Tibial nerve (tissue), 4 donors: Measurements from ENCODE around the gene PIP5K1C. TPM values are rescaled to one million over a fixed set of nuclear protein-coding genes. Genes with fewer than 3 reads are reported as not detected.
A peak's percentile ranks its signal among the peaks of the same experiment; 100 is the strongest.
"Not testable (repeated sequence)": the region's sequence is repeated elsewhere in the genome, so short reads cannot be mapped to it uniquely, and the experiment has no call there.

Experiments used
- DNase-seq, 2 donors: peaks; one replicate each; pipeline ENCODE4 v3.0.0-alpha.2; 2019; ENCODE audit warnings: low spot score in 2 of 2
- H3K27ac ChIP-seq, 4 donors: fragments of 200-600 bp; sonication (generic) in 3 of 4; one replicate each; pipeline ENCODE4 v1.5.1; 2017 to 2019; ENCODE audit warnings: mild to moderate bottlenecking in 1 of 4
- H3K27me3 ChIP-seq, 2 donors: fragments of 200-600 bp; sonication (generic) in 1 of 2; one replicate each; pipeline versions ENCODE4 v1.5.1 to v1.6.0; 2017 to 2019
- H3K36me3 ChIP-seq, 3 donors: fragments of 200-600 bp; sonication (generic); one replicate each; pipeline ENCODE4 v1.5.1; 2018 to 2019
- H3K4me1 ChIP-seq, 4 donors: fragments of 200-600 bp; sonication (generic) in 3 of 4; one replicate each; pipeline ENCODE4 v1.5.1; 2017 to 2019
- H3K4me3 ChIP-seq, 4 donors: fragments of 200-600 bp; sonication (generic) in 3 of 4; one replicate each; pipeline ENCODE4 v1.5.1; 2017 to 2019; ENCODE audit warnings: mild to moderate bottlenecking in 1 of 4, moderate library complexity in 1 of 4
- H3K9me3 ChIP-seq, 4 donors: fragments of 200-600 bp; sonication (generic) in 3 of 4; one replicate each; pipeline ENCODE4 v1.5.1; 2017 to 2019
- CTCF ChIP-seq, 5 experiments: fragments of 200-600 bp in 3 of 5; fragments of 450-650 bp in 2 of 5; sonication (generic) in 3 of 5; IDR thresholded peaks; one replicate each; pipeline ENCODE4 v1.5.1; 2016 to 2019; ENCODE audit warnings: antibody characterized with exemption in 5 of 5, mild to moderate bottlenecking in 3 of 5, moderate library complexity in 2 of 5
- EP300 ChIP-seq, 2 donors: sonication (generic); formaldehyde crosslinking; IDR thresholded peaks; one replicate each; pipeline ENCODE4 v1.6.1; 2017; ENCODE audit warnings: antibody characterized with exemption in 2 of 2, mild to moderate bottlenecking in 1 of 2
- POLR2A ChIP-seq, 2 donors: fragments of 450-650 bp; IDR thresholded peaks; one replicate each; pipeline ENCODE4 v1.6.1; 2017; ENCODE audit warnings: antibody characterized with exemption in 2 of 2, mild to moderate bottlenecking in 2 of 2, moderate library complexity in 2 of 2
- WGBS, 2 donors: methylation state at CpG; one replicate each; pipeline ENCODE4 v1.1.5; 2018; 5-methylcytosine and 5-hydroxymethylcytosine counted together
- total RNA-seq, 4 donors: library from RNA; depleted of rRNA; stranded (reverse); fragments of >200 nt; gene quantifications; one replicate each; pipeline ENCODE4 v1.1.0, GENCODE V29; 2016

PIP5K1C gene
- total RNA-seq, 4 donors from 2014 or later = 23.0 to 37.2 (median 24.9) TPM

- H3K4me1 ChIP-seq = peaks cover 5 to 63% (median 42%) of the 10 kb centered on the region in 4 donors
- H3K36me3 ChIP-seq = peaks cover 0 to 34% (median 8%) of the 10 kb centered on the region in 3 donors
- H3K9me3 ChIP-seq = no peaks in the 10 kb centered on the region
- H3K27ac ChIP-seq = peak overlapping the region; percentile 90 to 99 (median 93)
- 85 to 87% methylated on average over 11 to 17 of the region's 17 CpGs for WGBS, 2 donors
- H3K27me3 ChIP-seq = no peaks in the 10 kb centered on the region
- TF ChIP-seq CTCF (IDR thresholded peaks at IDR 0.05) = no peak
- DNase-seq = no peak
- no peak overlapping the region for H3K4me3 ChIP-seq
Measured at GRCh38 chr19:3667766-3668165, 32.5 kb downstream of the PIP5K1C start.

GRCh38 chr19:3667037-3667638 is 33.1 kb downstream of the PIP5K1C start:
- H3K27ac ChIP-seq = peak overlapping the region in 2 of 4 donors; percentile 93 to 99
- peaks cover 0 to 40% (median 8%) of the 10 kb centered on the region in 3 donors for H3K36me3 ChIP-seq

GRCh38 chr19:3666545-3666856 is 33.8 kb downstream of the PIP5K1C start:
- Histone ChIP-seq H3K36me3 (peaks cover 0 to 46% (median 14%) of the 10 kb centered on the region in 3 donors), H3K4me1 (peaks cover 5 to 52% (median 33%) of the 10 kb centered on the region in 4 donors)
- H3K27me3 ChIP-seq = not testable (repeated sequence)

More at GRCh38 chr19:3667037-3667638, 33.1 kb downstream of the PIP5K1C start:
- Histone ChIP-seq H3K4me1 (peaks cover 5 to 59% (median 39%) of the 10 kb centered on the region in 4 donors), H3K27me3 (no peaks in the 10 kb centered on the region), H3K4me3 (no peak overlapping the region), H3K9me3 (no peaks in the 10 kb centered on the region)
- 81 to 89% methylated on average over 10 to 18 of the region's 18 CpGs for WGBS, 2 donors
- TF ChIP-seq EP300 (IDR thresholded peaks at IDR 0.05) (no peak), POLR2A (IDR thresholded peaks at IDR 0.05) (no peak), CTCF (IDR thresholded peaks at IDR 0.05) (no peak)
- no peak for DNase-seq

GRCh38 chr19:3665681-3666544 is 34.4 kb downstream of the PIP5K1C start:
- peaks cover 5 to 46% (median 27%) of the 10 kb centered on the region in 4 donors for H3K4me1 ChIP-seq
- no peak overlapping the region for H3K4me3 ChIP-seq
- peaks cover 0 to 52% (median 20%) of the 10 kb centered on the region in 3 donors for H3K36me3 ChIP-seq
- no peaks in the 10 kb centered on the region for H3K27me3 ChIP-seq
- 36% methylated on average over 33 to 37 of the region's 40 CpGs for WGBS, 2 donors
- DNase-seq = peak; percentile 42 to 75
- no peaks in the 10 kb centered on the region for H3K9me3 ChIP-seq
- TF ChIP-seq POLR2A (IDR thresholded peaks at IDR 0.05) = no peak
- TF ChIP-seq EP300 (IDR thresholded peaks at IDR 0.05) = peak in 1 of 2 donors; percentile 25
- peak; percentile 91 to 99 (median 95) for TF ChIP-seq CTCF (IDR thresholded peaks at IDR 0.05)
- peak overlapping the region in 2 of 4 donors; percentile 38 to 64 for H3K27ac ChIP-seq

More at GRCh38 chr19:3666545-3666856, 33.8 kb downstream of the PIP5K1C start:
- not testable (repeated sequence) for H3K27ac ChIP-seq, DNase-seq, H3K4me3 ChIP-seq, H3K9me3 ChIP-seq
- 87 to 90% methylated on average over 11 to 14 of the region's 14 CpGs for WGBS, 2 donors

GRCh38 chr19:3664879-3665642 is 35.2 kb downstream of the PIP5K1C start:
- Histone ChIP-seq H3K36me3 (peaks cover 0 to 61% (median 20%) of the 10 kb centered on the region in 3 donors), H3K4me1 (peaks cover 5 to 38% (median 19%) of the 10 kb centered on the region in 4 donors), H3K27ac (peak overlapping the region in 1 of 4 donors; percentile 64), H3K9me3 (no peaks in the 10 kb centered on the region), H3K27me3 (no peaks in the 10 kb centered on the region), H3K4me3 (no peak overlapping the region)
- no peak for TF ChIP-seq POLR2A (IDR thresholded peaks at IDR 0.05)
- no peak for TF ChIP-seq EP300 (IDR thresholded peaks at IDR 0.05)
- TF ChIP-seq CTCF (IDR thresholded peaks at IDR 0.05) = no peak
- 74 to 83% methylated on average over 15 to 19 of the region's 19 CpGs for WGBS, 2 donors
- no peak for DNase-seq
